Sigmoid colon (tissue), 7 donors: ENCODE data around the gene ARHGDIB. TPM values are rescaled to one million over a fixed set of nuclear protein-coding genes. Genes with fewer than 3 reads are reported as not detected.

Experiments
- DNase-seq: peaks from one replicate; pipeline ENCODE4 v3.0.0-alpha.2; 2019
- H3K27ac ChIP-seq, 4 donors: fragments of 200-600 bp; sonication (generic); one replicate each; pipeline ENCODE4 v1.5.1; 2016 to 2019; ENCODE audit warnings: mild to moderate bottlenecking in 1 of 4
- H3K27me3 ChIP-seq, 3 donors: fragments of 200-600 bp; sonication (generic); one replicate each; pipeline ENCODE4 v1.5.1; 2019; ENCODE audit warnings: mild to moderate bottlenecking in 1 of 3
- H3K36me3 ChIP-seq, 4 donors: fragments of 200-600 bp; sonication (generic); one replicate each; pipeline ENCODE4 v1.5.1; 2016 to 2019
- H3K4me1 ChIP-seq, 4 donors: fragments of 200-600 bp; sonication (generic); one replicate each; pipeline ENCODE4 v1.5.1; 2017 to 2019
- H3K4me3 ChIP-seq, 4 donors: fragments of 200-600 bp; sonication (generic); one replicate each; pipeline ENCODE4 v1.5.1; 2017 to 2019; ENCODE audit warnings: mild to moderate bottlenecking in 2 of 4, moderate library complexity in 1 of 4
- H3K9me3 ChIP-seq, 4 donors: fragments of 200-600 bp in 3 of 4; sonication (generic) in 3 of 4; one replicate each; pipeline versions ENCODE4 v1.5.1 to v1.6.1; 2013 to 2019
- CTCF ChIP-seq, 4 experiments: fragments of 450-650 bp in 3 of 4; fragments of 200-600 bp in 1 of 4; IDR thresholded peaks; one replicate each; pipeline ENCODE4 v1.5.1; 2016 to 2019; ENCODE audit warnings: antibody characterized with exemption in 4 of 4, mild to moderate bottlenecking in 3 of 4, moderate library complexity in 2 of 4
- EP300 ChIP-seq, 4 donors: sonication (generic); formaldehyde crosslinking; IDR thresholded peaks; one replicate each; pipeline ENCODE4 v1.6.1; 2017; ENCODE audit warnings: antibody characterized with exemption in 4 of 4
- POLR2A ChIP-seq, 2 donors: fragments of 450-650 bp; IDR thresholded peaks; one replicate each; pipeline ENCODE4 v1.6.1; 2016; ENCODE audit warnings: antibody characterized with exemption in 2 of 2, mild to moderate bottlenecking in 2 of 2, moderate library complexity in 2 of 2
- POLR2AphosphoS5 ChIP-seq, 4 donors: sonication (generic); formaldehyde crosslinking; IDR thresholded peaks; one replicate each; pipeline ENCODE4 v1.6.1; 2017; ENCODE audit warnings: antibody characterized with exemption in 4 of 4
- WGBS, 2 donors: extraction: QIAGEN DNeasy Blood & Tissue Kit; methylation state at CpG; one replicate each; pipeline ENCODE4 v1.1.7; 2013; 5-methylcytosine and 5-hydroxymethylcytosine counted together
- intact Hi-C: fragments of 100-400 bp; cut with DNase I; formaldehyde crosslinking; loops from one replicate; pipeline ENCODE4 v1.15.1; 2023
- polyA plus RNA-seq, 3 donors: library from polyadenylated mRNA; stranded (reverse); fragments of 200-250 nt; gene quantifications; one replicate each; pipeline ENCODE4 v1.2.3, GENCODE V29; 2013
- total RNA-seq, 4 donors: library from RNA; depleted of rRNA; stranded (reverse); fragments of >200 nt; gene quantifications; one replicate each; pipeline ENCODE4 v1.1.0, GENCODE V29; 2016
- donor health status: healthy with polysubstance abuse.
- donor health status: Bipolar disorder and iron deficiency.
- donor health status: healthy.

ARHGDIB gene
- total and polyA plus RNA-seq, 7 donors = 21.0 to 304 (median 71.4) TPM

- no peak for TF ChIP-seq EP300 (IDR thresholded peaks at IDR 0.05)
- TF ChIP-seq POLR2AphosphoS5 (IDR thresholded peaks at IDR 0.05) = no peak
- TF ChIP-seq POLR2A (IDR thresholded peaks at IDR 0.05) = no peak
- TF ChIP-seq CTCF (IDR thresholded peaks at IDR 0.05) = no peak
- Histone ChIP-seq H3K27me3 (no peaks in the 10 kb centered on the region), H3K9me3 (no peaks in the 10 kb centered on the region), H3K4me1 (peaks cover 0 to 10% (median 9%) of the 10 kb centered on the region in 4 donors), H3K36me3 (no peaks in the 10 kb centered on the region), H3K27ac (no peak overlapping the region), H3K4me3 (no peak overlapping the region)
- no peak for DNase-seq
- intact Hi-C loops = no loop called here
- 94 to 95% methylated on average over 3 of the region's 3 CpGs for WGBS, 2 donors
These were observed 36.9 kb downstream of the ARHGDIB start for GRCh38 chr12:14924541-14924940.

GRCh38 chr12:14923944-14924343 lies 37.5 kb downstream of the ARHGDIB start:
- no peaks in the 10 kb centered on the region for H3K36me3 ChIP-seq
- no peak overlapping the region for H3K27ac ChIP-seq
- intact Hi-C loops = no loop called here
- H3K9me3 ChIP-seq = no peaks in the 10 kb centered on the region
- TF ChIP-seq POLR2A (IDR thresholded peaks at IDR 0.05) (no peak), CTCF (IDR thresholded peaks at IDR 0.05) (no peak), POLR2AphosphoS5 (IDR thresholded peaks at IDR 0.05) (no peak), EP300 (IDR thresholded peaks at IDR 0.05) (no peak)
- H3K4me3 ChIP-seq = no peak overlapping the region
- no peaks in the 10 kb centered on the region for H3K27me3 ChIP-seq
- DNase-seq = no peak
- 92% methylated on average over 2 of the region's 2 CpGs for WGBS, 2 donors
- peaks cover 0 to 4% (median 3%) of the 10 kb centered on the region in 4 donors for H3K4me1 ChIP-seq

- no peak for TF ChIP-seq EP300 (IDR thresholded peaks at IDR 0.05)
- TF ChIP-seq POLR2AphosphoS5 (IDR thresholded peaks at IDR 0.05) = no peak
- TF ChIP-seq CTCF (IDR thresholded peaks at IDR 0.05) = no peak
- no peak for TF ChIP-seq POLR2A (IDR thresholded peaks at IDR 0.05)
- DNase-seq = no peak
- Histone ChIP-seq H3K4me3 (no peak overlapping the region), H3K27me3 (no peaks in the 10 kb centered on the region), H3K4me1 (no peaks in the 10 kb centered on the region), H3K9me3 (no peaks in the 10 kb centered on the region), H3K27ac (no peak overlapping the region), H3K36me3 (no peaks in the 10 kb centered on the region)
- WGBS, 2 donors = 87 to 94% methylated on average over 2 of the region's 2 CpGs
- intact Hi-C loops = no loop called here
These were observed 40.2 kb downstream of the ARHGDIB start for GRCh38 chr12:14921218-14921617.

GRCh38 chr12:14920475-14921126 lies 40.8 kb downstream of the ARHGDIB start:
- Histone ChIP-seq H3K4me3 (no peak overlapping the region), H3K27me3 (no peaks in the 10 kb centered on the region), H3K27ac (no peak overlapping the region), H3K36me3 (no peaks in the 10 kb centered on the region), H3K9me3 (no peaks in the 10 kb centered on the region), H3K4me1 (no peaks in the 10 kb centered on the region)
- intact Hi-C loops = no loop called here
- TF ChIP-seq EP300 (IDR thresholded peaks at IDR 0.05) (no peak), POLR2AphosphoS5 (IDR thresholded peaks at IDR 0.05) (no peak), POLR2A (IDR thresholded peaks at IDR 0.05) (no peak), CTCF (IDR thresholded peaks at IDR 0.05) (no peak)
- DNase-seq = no peak
- 64 to 67% methylated on average over 7 of the region's 7 CpGs for WGBS, 2 donors

GRCh38 chr12:14919455-14919854 lies 41.9 kb downstream of the ARHGDIB start:
- no peak for TF ChIP-seq EP300 (IDR thresholded peaks at IDR 0.05)
- TF ChIP-seq POLR2A (IDR thresholded peaks at IDR 0.05) = no peak
- TF ChIP-seq POLR2AphosphoS5 (IDR thresholded peaks at IDR 0.05) = no peak
- no peak for TF ChIP-seq CTCF (IDR thresholded peaks at IDR 0.05)
- Histone ChIP-seq H3K27me3 (no peaks in the 10 kb centered on the region), H3K27ac (no peak overlapping the region), H3K9me3 (no peaks in the 10 kb centered on the region), H3K36me3 (no peaks in the 10 kb centered on the region), H3K4me1 (no peaks in the 10 kb centered on the region), H3K4me3 (no peak overlapping the region)
- intact Hi-C loops = no loop called here
- no peak for DNase-seq
